Gastrocnemius medialis (tissue), 4 donors: ENCODE measurements around the gene WASF1.

ENCODE experiments used
- POLR2A ChIP-seq, 2 donors: fragments of 450-650 bp; IDR thresholded peaks; one replicate each; pipeline ENCODE4 v1.6.1; 2017; ENCODE audit warnings: antibody characterized with exemption in 2 of 2, mild to moderate bottlenecking in 2 of 2, moderate library complexity in 2 of 2
- TF ChIP-seq, protein P1 (sequence below), 5 experiments: fragments of 450-650 bp in 3 of 5; fragments of 200-600 bp in 2 of 5; sonication (generic) in 2 of 5; IDR thresholded peaks in 4 of 5; conservative IDR thresholded peaks in 1 of 5; 1 replicate in 4 of 5; 2 replicates in 1 of 5; pipeline ENCODE4 v1.5.1; 2016 to 2019; ENCODE audit warnings: antibody characterized with exemption in 5 of 5, mild to moderate bottlenecking in 3 of 5, moderate library complexity in 3 of 5

DNA sequence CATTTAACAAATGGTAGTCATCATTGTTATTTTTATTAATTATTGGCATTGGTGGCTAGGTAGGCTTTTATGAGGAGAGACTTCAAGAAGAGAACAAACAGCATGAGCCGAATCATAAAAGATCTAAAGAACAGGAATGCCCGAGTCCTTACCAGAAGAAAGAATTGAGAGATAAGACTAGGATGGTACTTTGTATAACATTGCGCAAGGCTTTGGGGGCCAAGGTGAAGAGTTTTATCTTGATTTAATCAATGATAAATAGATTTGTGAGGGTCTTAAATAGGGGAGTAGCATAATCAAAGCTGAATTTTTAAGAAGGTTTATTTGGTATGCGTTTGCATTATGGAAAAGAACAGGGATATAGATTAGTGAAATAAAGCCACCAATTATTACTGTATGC, 16.2 kb upstream of the WASF1 start:
- TF ChIP-seq POLR2A (IDR thresholded peaks at IDR 0.05) = no peak
- TF ChIP-seq, protein P1, sequence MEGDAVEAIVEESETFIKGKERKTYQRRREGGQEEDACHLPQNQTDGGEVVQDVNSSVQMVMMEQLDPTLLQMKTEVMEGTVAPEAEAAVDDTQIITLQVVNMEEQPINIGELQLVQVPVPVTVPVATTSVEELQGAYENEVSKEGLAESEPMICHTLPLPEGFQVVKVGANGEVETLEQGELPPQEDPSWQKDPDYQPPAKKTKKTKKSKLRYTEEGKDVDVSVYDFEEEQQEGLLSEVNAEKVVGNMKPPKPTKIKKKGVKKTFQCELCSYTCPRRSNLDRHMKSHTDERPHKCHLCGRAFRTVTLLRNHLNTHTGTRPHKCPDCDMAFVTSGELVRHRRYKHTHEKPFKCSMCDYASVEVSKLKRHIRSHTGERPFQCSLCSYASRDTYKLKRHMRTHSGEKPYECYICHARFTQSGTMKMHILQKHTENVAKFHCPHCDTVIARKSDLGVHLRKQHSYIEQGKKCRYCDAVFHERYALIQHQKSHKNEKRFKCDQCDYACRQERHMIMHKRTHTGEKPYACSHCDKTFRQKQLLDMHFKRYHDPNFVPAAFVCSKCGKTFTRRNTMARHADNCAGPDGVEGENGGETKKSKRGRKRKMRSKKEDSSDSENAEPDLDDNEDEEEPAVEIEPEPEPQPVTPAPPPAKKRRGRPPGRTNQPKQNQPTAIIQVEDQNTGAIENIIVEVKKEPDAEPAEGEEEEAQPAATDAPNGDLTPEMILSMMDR (IDR thresholded peaks at IDR 0.05 in 4 of 5, conservative IDR thresholded peaks at IDR 0.05 in 1 of 5) = no peak
